Hepatocyte (in vitro differentiated cells): ENCODE data around the gene SULT6B1. TPM values are rescaled to one million over a fixed set of nuclear protein-coding genes. Genes with fewer than 3 reads are reported as not detected.

Source experiments
- DNase-seq: peaks from one replicate; pipeline ENCODE4 v3.0.0-alpha.2; 2016; ENCODE audit warnings: low spot score
- H2AFZ ChIP-seq: fragments of 200-600 bp; sonication (generic); 2 replicates; pipeline ENCODE4 v1.6.0; 2016; ENCODE audit warnings: antibody characterized with exemption, mild to moderate bottlenecking
- H3K27ac ChIP-seq: fragments of 200-600 bp; sonication (generic); 2 replicates; pipeline ENCODE4 v1.5.1; 2016; ENCODE audit warnings: mild to moderate bottlenecking
- H3K27me3 ChIP-seq: fragments of 200-600 bp; sonication (generic); 2 replicates; pipeline ENCODE4 v1.6.1; 2016
- H3K36me3 ChIP-seq: fragments of 200-600 bp; sonication (generic); replicated peaks from 2 replicates; pipeline ENCODE4 v1.5.1; 2016; ENCODE audit warnings: low read depth; ENCODE audit not compliant: insufficient read depth
- H3K4me1 ChIP-seq: fragments of 200-600 bp; sonication (generic); 2 replicates; pipeline ENCODE4 v1.5.1; 2016; ENCODE audit warnings: mild to moderate bottlenecking, moderate library complexity; ENCODE audit not compliant: insufficient read depth
- H3K4me2 ChIP-seq: fragments of 200-600 bp; sonication (generic); 2 replicates; pipeline ENCODE4 v1.6.0; 2016
- H3K4me3 ChIP-seq: fragments of 200-600 bp; sonication (generic); 2 replicates; pipeline ENCODE4 v1.5.1; 2016; ENCODE audit warnings: mild to moderate bottlenecking
- H3K79me2 ChIP-seq: fragments of 200-600 bp; sonication (generic); 2 replicates; pipeline ENCODE4 v1.6.0; 2017; ENCODE audit warnings: mild to moderate bottlenecking
- H3K9me2 ChIP-seq: fragments of 200-600 bp; sonication (generic); replicated peaks from 2 replicates; pipeline ENCODE4 v1.6.0; 2017; ENCODE audit warnings: mild to moderate bottlenecking; ENCODE audit not compliant: insufficient read depth
- H3K9me3 ChIP-seq: fragments of 200-600 bp; sonication (generic); 2 replicates; pipeline ENCODE4 v1.5.1; 2016; ENCODE audit warnings: low read depth, mild to moderate bottlenecking
- H4K20me1 ChIP-seq: fragments of 200-600 bp; sonication (generic); 2 replicates; pipeline ENCODE4 v1.6.0; 2016; ENCODE audit warnings: mild to moderate bottlenecking; ENCODE audit not compliant: insufficient read depth, poor library complexity, severe bottlenecking
- EZH2 ChIP-seq: fragments of 200-600 bp; sonication (generic); IDR thresholded peaks from 2 replicates; pipeline ENCODE4 v1.6.1; 2016; ENCODE audit warnings: antibody characterized with exemption, mild to moderate bottlenecking, borderline replicate concordance
- EZH2phosphoT487 ChIP-seq: fragments of 200-600 bp; sonication (generic); IDR thresholded peaks from one replicate; pipeline ENCODE4 v1.6.1; 2018; ENCODE audit warnings: antibody characterized with exemption, mild to moderate bottlenecking, low read depth, moderate library complexity; ENCODE audit not compliant: unreplicated experiment, severe bottlenecking
- WGBS: methylation state at CpG from one replicate; pipeline ENCODE4 v1.1.6; 2016; ENCODE audit warnings: low lambda C conversion rate; ENCODE audit errors: missing lambda C conversion rate; 5-methylcytosine and 5-hydroxymethylcytosine counted together
- polyA plus RNA-seq: library from polyadenylated mRNA; unstranded; fragments of >200 nt; fragmentation: Nextera tagmentation; extraction: Ambion mirVana; gene quantifications from 2 replicates; pipeline ENCODE4 v1.2.1, GENCODE V29; 2016
- total RNA-seq: library from RNA; depleted of rRNA; stranded (reverse); fragments of >200 nt; gene quantifications from 2 replicates; pipeline ENCODE4 v1.2.3, GENCODE V29; 2014
- TF ChIP-seq, protein P1 (sequence below): fragments of 200-600 bp; sonication (generic); IDR thresholded peaks from 2 replicates; pipeline ENCODE4 v1.5.1; 2016; ENCODE audit warnings: antibody characterized with exemption, mild to moderate bottlenecking; ENCODE audit not compliant: poor library complexity

The SULT6B1 gene
- total and polyA plus RNA-seq, 2 experiments from 2014 or later = not detected

DNA sequence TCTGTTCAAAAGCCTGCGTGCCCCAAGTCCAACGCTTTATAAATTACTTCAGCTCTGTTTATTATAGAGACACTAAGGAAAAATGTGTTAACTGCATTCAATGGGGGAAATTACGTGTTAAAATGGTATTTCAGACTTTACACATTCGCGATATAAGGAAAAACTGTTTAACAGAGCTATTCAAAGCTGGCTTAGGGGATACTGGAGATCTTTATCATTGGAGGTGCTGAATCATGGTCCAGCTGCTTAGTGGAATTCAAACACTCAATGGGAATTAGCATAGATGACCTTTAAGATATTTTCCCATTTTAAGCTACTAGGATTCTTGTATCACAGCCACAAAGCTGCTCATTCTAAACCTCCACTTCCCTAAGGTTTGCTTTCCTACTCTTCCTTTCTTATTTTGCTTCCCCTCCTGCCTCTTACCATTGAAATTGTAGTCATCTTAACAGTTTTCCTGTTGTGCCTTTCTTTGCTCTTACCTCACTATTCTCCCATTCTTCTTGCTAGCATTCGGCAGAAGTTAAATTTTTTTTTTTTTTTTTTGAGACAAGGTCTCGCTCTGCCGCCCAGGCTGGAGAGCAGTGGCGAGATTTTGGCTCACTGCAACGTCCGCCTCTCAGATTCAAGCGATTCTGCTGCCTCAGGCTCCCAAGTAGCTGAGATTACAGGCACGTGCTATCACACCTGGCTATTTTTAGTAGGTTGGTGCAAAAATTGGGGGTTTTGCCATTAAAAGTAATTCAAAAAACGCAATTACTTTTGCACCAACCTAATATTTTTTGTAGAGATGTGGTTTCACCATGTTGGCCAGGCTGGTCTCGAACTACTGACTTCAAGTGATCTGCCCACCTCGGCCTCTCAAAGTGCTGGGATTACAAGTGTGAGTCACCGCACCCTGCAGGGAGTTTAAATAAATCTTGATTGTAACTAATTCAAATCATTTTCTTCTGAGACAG, 6.5 kb downstream of the SULT6B1 start:
- Histone ChIP-seq H3K36me3 (no peaks in the 10 kb centered on the region), H3K27ac (no peak overlapping the region), H4K20me1 (no peaks in the 10 kb centered on the region), H2AFZ (no peak overlapping the region), H3K9me2 (no peaks in the 10 kb centered on the region), H3K4me1 (no peaks in the 10 kb centered on the region), H3K4me3 (no peak overlapping the region), H3K4me2 (no peak overlapping the region), H3K27me3 (no peaks in the 10 kb centered on the region), H3K9me3 (no peaks in the 10 kb centered on the region), H3K79me2 (no peaks in the 10 kb centered on the region)
- 58% methylated on average over 17 of the region's 17 CpGs for WGBS
- TF ChIP-seq EZH2phosphoT487 = no peak
- TF ChIP-seq, protein P1, sequence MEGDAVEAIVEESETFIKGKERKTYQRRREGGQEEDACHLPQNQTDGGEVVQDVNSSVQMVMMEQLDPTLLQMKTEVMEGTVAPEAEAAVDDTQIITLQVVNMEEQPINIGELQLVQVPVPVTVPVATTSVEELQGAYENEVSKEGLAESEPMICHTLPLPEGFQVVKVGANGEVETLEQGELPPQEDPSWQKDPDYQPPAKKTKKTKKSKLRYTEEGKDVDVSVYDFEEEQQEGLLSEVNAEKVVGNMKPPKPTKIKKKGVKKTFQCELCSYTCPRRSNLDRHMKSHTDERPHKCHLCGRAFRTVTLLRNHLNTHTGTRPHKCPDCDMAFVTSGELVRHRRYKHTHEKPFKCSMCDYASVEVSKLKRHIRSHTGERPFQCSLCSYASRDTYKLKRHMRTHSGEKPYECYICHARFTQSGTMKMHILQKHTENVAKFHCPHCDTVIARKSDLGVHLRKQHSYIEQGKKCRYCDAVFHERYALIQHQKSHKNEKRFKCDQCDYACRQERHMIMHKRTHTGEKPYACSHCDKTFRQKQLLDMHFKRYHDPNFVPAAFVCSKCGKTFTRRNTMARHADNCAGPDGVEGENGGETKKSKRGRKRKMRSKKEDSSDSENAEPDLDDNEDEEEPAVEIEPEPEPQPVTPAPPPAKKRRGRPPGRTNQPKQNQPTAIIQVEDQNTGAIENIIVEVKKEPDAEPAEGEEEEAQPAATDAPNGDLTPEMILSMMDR = no peak
- TF ChIP-seq EZH2 = no peak
- no peak for DNase-seq

DNA sequence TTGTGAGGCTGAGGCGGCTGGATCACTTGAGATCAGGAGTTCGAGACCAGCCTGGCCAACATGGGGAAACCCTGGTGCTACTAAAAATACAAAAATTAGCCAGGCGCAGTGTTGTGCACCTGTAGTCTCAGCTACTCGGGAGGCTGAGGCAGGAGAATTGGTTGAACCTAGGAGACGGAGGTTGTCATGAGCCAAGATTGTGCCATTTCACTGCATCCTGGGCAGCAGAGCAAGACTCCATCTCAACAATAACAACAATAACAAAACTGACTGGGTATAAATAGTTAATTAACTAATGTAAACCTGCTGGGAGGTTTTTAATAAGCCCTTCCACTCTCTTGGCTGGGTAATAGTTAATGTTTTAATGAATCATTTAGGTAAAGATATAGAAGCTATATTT, 7.8 kb downstream of the SULT6B1 start:
- Histone ChIP-seq H3K4me1 (no peaks in the 10 kb centered on the region), H3K27me3 (no peaks in the 10 kb centered on the region), H3K79me2 (no peaks in the 10 kb centered on the region), H3K9me2 (no peaks in the 10 kb centered on the region), H3K27ac (peak overlapping the region; percentile 39), H2AFZ (no peak overlapping the region), H3K4me3 (no peak overlapping the region), H4K20me1 (no peaks in the 10 kb centered on the region), H3K36me3 (no peaks in the 10 kb centered on the region), H3K4me2 (no peak overlapping the region), H3K9me3 (no peaks in the 10 kb centered on the region)
- 94% methylated on average over 5 of the region's 5 CpGs for WGBS
- DNase-seq = no peak
- TF ChIP-seq EZH2phosphoT487 (no peak), EZH2 (no peak)
- TF ChIP-seq, protein P1 = no peak

DNA sequence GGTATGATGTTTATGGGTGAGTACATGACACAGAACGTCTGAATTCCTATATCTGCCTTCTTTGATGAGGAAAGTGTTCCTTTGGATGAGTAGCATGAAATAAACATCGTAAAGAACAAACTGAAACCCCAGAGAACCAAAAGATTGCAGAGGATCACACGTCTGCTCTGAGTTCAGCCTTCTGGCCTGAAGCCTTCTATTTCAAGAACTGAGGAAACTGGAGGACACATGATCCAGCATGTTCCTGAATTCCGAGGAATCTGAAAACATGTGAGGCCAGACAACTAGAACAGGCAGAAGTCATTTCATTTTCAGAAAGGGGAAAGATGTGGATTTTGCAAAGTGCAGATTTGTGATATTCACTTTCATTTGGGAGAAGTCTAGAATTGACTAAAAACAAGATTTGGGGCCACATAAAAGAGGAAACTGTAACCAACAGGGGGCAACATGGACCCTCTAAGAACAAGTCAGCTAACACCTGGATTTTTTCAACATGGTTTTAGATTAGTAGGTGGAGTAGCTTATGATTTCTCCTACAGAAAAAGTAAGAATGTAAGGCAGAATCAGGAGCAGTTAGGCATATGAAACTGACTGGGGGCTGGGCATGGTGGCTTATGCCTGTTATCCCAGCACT, 8.3 kb downstream of the SULT6B1 start:
- Histone ChIP-seq H4K20me1 (no peaks in the 10 kb centered on the region), H3K79me2 (no peaks in the 10 kb centered on the region), H3K27ac (peak overlapping the region; percentile 39), H3K4me2 (no peak overlapping the region), H3K27me3 (no peaks in the 10 kb centered on the region), H3K9me2 (no peaks in the 10 kb centered on the region), H2AFZ (no peak overlapping the region), H3K4me1 (no peaks in the 10 kb centered on the region), H3K36me3 (no peaks in the 10 kb centered on the region), H3K4me3 (no peak overlapping the region), H3K9me3 (no peaks in the 10 kb centered on the region)
- 49% methylated on average over 4 of the region's 4 CpGs for WGBS
- TF ChIP-seq EZH2phosphoT487 (no peak), EZH2 (no peak)
- TF ChIP-seq, protein P1 = no peak
- peak; percentile 12 for DNase-seq
